Measurements from ENCODE around the gene PATJ. TPM values are rescaled to one million over a fixed set of nuclear protein-coding genes. Genes with fewer than 3 reads are reported as not detected.
"Not testable (repeated sequence)": the region's sequence is repeated elsewhere in the genome, so short reads cannot be mapped to it uniquely, and the experiment has no call there.

PATJ gene
- polyA plus RNA-seq, 1 donor (not counting 4 experiments of a cell fraction or from before 2014, with no cell fraction given): 28.1 TPM

DNA sequence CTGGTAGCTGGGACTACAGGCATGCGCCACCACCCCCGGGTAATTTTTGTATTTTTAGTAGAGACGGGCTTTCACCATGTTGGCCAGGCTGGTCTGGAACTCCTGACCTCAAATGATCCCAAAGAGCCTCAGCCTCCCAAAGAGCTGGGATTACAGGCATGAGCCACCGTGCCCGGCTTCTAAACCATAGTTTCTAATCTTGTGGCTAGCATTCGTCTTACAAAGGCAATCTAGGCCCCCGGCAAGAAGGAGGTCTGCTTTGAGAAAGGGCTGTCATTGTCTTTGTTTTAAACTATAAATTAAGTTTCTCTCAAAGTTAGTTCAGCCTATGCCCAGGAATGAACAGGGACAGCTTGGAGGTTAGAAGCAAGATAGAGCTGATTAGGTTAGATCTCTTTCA is 442.1 kb downstream of the PATJ start:
- FAIRE-seq (no peak), DNase-seq (ENCODE audit: low read depth, low spot score) (no peak)
- Histone ChIP-seq H3K9me1 (ENCODE audit: control insufficient read depth, extremely low read depth, insufficient read depth, low read length) (no peaks in the 10 kb centered on the region), H3K27me3 (ENCODE audit: control insufficient read depth, extremely low read depth, insufficient read depth, low read length) (no peaks in the 10 kb centered on the region), H3K4me2 (ENCODE audit: control insufficient read depth, extremely low read depth, insufficient read depth, low read depth, low read length) (no peak overlapping the region), H3K36me3 (ENCODE audit: control insufficient read depth in 2 of 2, extremely low read depth in 1 of 2, insufficient read depth in 2 of 2, low read length in 2 of 2) (no peaks in the 10 kb centered on the region), H3K4me3 (ENCODE audit: control insufficient read depth in 2 of 3, extremely low read depth in 1 of 3, insufficient read depth in 2 of 3, low read depth in 1 of 3, low read length in 3 of 3) (no peak overlapping the region), H3K9ac (ENCODE audit: control insufficient read depth, extremely low read depth, insufficient read depth, low read length) (no peak overlapping the region), H3K4me1 (ENCODE audit: control insufficient read depth, extremely low read depth, insufficient read depth, low read length) (peaks cover 12% of the 10 kb centered on the region), H3K27ac (ENCODE audit: control insufficient read depth, insufficient read depth, low read length) (no peak overlapping the region), H2AFZ (ENCODE audit: control insufficient read depth, low read length) (no peak overlapping the region), H4K20me1 (ENCODE audit: control insufficient read depth, extremely low read depth, insufficient read depth, low read length) (no peaks in the 10 kb centered on the region), H3K79me2 (ENCODE audit: control insufficient read depth, insufficient read depth, low read length) (no peaks in the 10 kb centered on the region), H3K9me3 (ENCODE audit: control insufficient read depth, low read depth, low read length) (no peaks in the 10 kb centered on the region)
- dilution Hi-C loops (cut with MboI; ENCODE audit: extremely low pct_ligation_motif_present, low sequenced_read_pairs): no loop called here
- TF ChIP-seq EZH2 (IDR thresholded peaks at IDR 0.05; ENCODE audit: low read length): no peak
- TF ChIP-seq, protein P1, sequence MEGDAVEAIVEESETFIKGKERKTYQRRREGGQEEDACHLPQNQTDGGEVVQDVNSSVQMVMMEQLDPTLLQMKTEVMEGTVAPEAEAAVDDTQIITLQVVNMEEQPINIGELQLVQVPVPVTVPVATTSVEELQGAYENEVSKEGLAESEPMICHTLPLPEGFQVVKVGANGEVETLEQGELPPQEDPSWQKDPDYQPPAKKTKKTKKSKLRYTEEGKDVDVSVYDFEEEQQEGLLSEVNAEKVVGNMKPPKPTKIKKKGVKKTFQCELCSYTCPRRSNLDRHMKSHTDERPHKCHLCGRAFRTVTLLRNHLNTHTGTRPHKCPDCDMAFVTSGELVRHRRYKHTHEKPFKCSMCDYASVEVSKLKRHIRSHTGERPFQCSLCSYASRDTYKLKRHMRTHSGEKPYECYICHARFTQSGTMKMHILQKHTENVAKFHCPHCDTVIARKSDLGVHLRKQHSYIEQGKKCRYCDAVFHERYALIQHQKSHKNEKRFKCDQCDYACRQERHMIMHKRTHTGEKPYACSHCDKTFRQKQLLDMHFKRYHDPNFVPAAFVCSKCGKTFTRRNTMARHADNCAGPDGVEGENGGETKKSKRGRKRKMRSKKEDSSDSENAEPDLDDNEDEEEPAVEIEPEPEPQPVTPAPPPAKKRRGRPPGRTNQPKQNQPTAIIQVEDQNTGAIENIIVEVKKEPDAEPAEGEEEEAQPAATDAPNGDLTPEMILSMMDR (optimal IDR thresholded peaks at IDR 0.05 in 1 of 3, IDR thresholded peaks at IDR 0.05 in 1 of 3, conservative IDR thresholded peaks at IDR 0.05 in 1 of 3; ENCODE audit: extremely low read depth in 1 of 3, insufficient read depth in 2 of 3, low read length in 3 of 3): no peak

DNA sequence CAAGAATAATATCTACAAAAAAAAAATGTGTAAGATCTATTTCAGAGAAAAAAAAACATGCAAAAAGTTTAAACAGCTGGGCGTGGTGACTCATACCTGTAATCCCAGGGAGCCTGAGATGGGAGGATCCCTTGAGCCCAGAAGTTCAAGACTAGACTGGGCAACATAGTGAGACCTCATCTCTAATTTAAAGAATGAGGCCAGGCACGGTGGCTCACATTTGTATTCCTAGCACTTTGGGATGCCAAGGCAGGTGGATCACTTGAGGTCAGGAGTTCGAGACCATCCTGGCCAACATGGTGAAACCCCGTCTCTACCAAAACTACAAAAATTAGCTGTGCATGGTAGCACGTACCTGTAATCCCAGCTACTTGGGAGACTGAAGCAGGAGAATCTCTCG is 443.0 kb downstream of the PATJ start:
- FAIRE-seq; H3K79me2 ChIP-seq (ENCODE audit: control insufficient read depth, insufficient read depth, low read length); H3K4me1 ChIP-seq (ENCODE audit: control insufficient read depth, extremely low read depth, insufficient read depth, low read length); H3K4me3 ChIP-seq (ENCODE audit: control insufficient read depth in 2 of 3, extremely low read depth in 1 of 3, insufficient read depth in 2 of 3, low read depth in 1 of 3, low read length in 3 of 3); H3K27me3 ChIP-seq (ENCODE audit: control insufficient read depth, extremely low read depth, insufficient read depth, low read length); H3K4me2 ChIP-seq (ENCODE audit: control insufficient read depth, extremely low read depth, insufficient read depth, low read depth, low read length); H4K20me1 ChIP-seq (ENCODE audit: control insufficient read depth, extremely low read depth, insufficient read depth, low read length); H3K36me3 ChIP-seq (ENCODE audit: control insufficient read depth in 2 of 2, extremely low read depth in 1 of 2, insufficient read depth in 2 of 2, low read length in 2 of 2); H3K9ac ChIP-seq (ENCODE audit: control insufficient read depth, extremely low read depth, insufficient read depth, low read length); DNase-seq (ENCODE audit: low read depth, low spot score); dilution Hi-C loops (cut with MboI; ENCODE audit: extremely low pct_ligation_motif_present, low sequenced_read_pairs); H3K9me1 ChIP-seq (ENCODE audit: control insufficient read depth, extremely low read depth, insufficient read depth, low read length); H2AFZ ChIP-seq (ENCODE audit: control insufficient read depth, low read length); H3K27ac ChIP-seq (ENCODE audit: control insufficient read depth, insufficient read depth, low read length); H3K9me3 ChIP-seq (ENCODE audit: control insufficient read depth, low read depth, low read length): not testable (repeated sequence)

DNA sequence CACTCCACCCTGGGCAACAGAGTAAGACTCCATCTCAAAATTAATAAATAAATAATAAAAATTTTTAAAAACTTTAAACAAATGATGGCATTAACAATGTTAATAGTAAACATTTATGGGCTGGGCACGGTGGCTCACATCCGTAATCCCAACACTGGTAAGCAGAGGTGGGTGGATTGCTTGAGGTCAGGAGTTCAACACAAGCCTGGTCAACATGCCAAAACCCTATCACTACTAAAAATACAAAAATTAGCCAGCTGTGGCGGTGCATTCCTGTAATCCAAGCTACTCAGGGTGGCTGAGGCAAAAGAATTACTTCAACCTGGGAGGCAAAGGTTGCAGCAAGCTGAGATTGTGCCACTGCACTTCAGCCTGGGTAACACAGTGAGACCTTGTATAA is 443.4 kb downstream of the PATJ start:
- H3K9me3 ChIP-seq (ENCODE audit: control insufficient read depth, low read depth, low read length): no peaks in the 10 kb centered on the region
- DNase-seq (ENCODE audit: low read depth, low spot score) (no peak), FAIRE-seq (no peak)
- no peak overlapping the region for H3K4me3 ChIP-seq (ENCODE audit: control insufficient read depth in 2 of 3, extremely low read depth in 1 of 3, insufficient read depth in 2 of 3, low read depth in 1 of 3, low read length in 3 of 3)
- H3K4me1 ChIP-seq (ENCODE audit: control insufficient read depth, extremely low read depth, insufficient read depth, low read length): peaks cover 2% of the 10 kb centered on the region
- H4K20me1 ChIP-seq (ENCODE audit: control insufficient read depth, extremely low read depth, insufficient read depth, low read length): no peaks in the 10 kb centered on the region
- H2AFZ ChIP-seq (ENCODE audit: control insufficient read depth, low read length): no peak overlapping the region
- no peak overlapping the region for H3K9ac ChIP-seq (ENCODE audit: control insufficient read depth, extremely low read depth, insufficient read depth, low read length)
- H3K4me2 ChIP-seq (ENCODE audit: control insufficient read depth, extremely low read depth, insufficient read depth, low read depth, low read length): no peak overlapping the region
- H3K79me2 ChIP-seq (ENCODE audit: control insufficient read depth, insufficient read depth, low read length): no peaks in the 10 kb centered on the region
- H3K27me3 ChIP-seq (ENCODE audit: control insufficient read depth, extremely low read depth, insufficient read depth, low read length): no peaks in the 10 kb centered on the region
- H3K9me1 ChIP-seq (ENCODE audit: control insufficient read depth, extremely low read depth, insufficient read depth, low read length): no peaks in the 10 kb centered on the region
- dilution Hi-C loops (cut with MboI; ENCODE audit: extremely low pct_ligation_motif_present, low sequenced_read_pairs): no loop called here
- H3K36me3 ChIP-seq (ENCODE audit: control insufficient read depth in 2 of 2, extremely low read depth in 1 of 2, insufficient read depth in 2 of 2, low read length in 2 of 2): no peaks in the 10 kb centered on the region
- TF ChIP-seq, protein P1 (optimal IDR thresholded peaks at IDR 0.05 in 1 of 3, IDR thresholded peaks at IDR 0.05 in 1 of 3, conservative IDR thresholded peaks at IDR 0.05 in 1 of 3; ENCODE audit: extremely low read depth in 1 of 3, insufficient read depth in 2 of 3, low read length in 3 of 3): no peak
- no peak for TF ChIP-seq EZH2 (IDR thresholded peaks at IDR 0.05; ENCODE audit: low read length)
- H3K27ac ChIP-seq (ENCODE audit: control insufficient read depth, insufficient read depth, low read length): no peak overlapping the region

Measured in keratinocyte (primary cell).